H1 (cell line): Measurements from ENCODE around the gene SLC27A5.

Experiments
- CTCF ChIP-seq, 3 experiments: IDR thresholded peaks; 1 replicate in 2 of 3; 2 replicates in 1 of 3; pipeline versions ENCODE4 v1.5.1 to v1.6.1; 2011; ENCODE audit warnings: low read length in 3 of 3, mild to moderate bottlenecking in 3 of 3, inconsistent platforms in 2 of 3, low read depth in 1 of 3, moderate library complexity in 1 of 3; ENCODE audit not compliant: insufficient read depth in 1 of 3; ENCODE audit errors: control extremely low read depth in 1 of 3
- POLR2A ChIP-seq, 2 experiments: IDR thresholded peaks; 1 replicate in 1 of 2; 2 replicates in 1 of 2; pipeline ENCODE4 v1.6.1; 2011; ENCODE audit warnings: low read depth in 2 of 2, low read length in 2 of 2, mild to moderate bottlenecking in 2 of 2; ENCODE audit errors: control extremely low read depth in 1 of 2
- POLR2AphosphoS5 ChIP-seq: IDR thresholded peaks from 2 replicates; pipeline ENCODE4 v1.6.1; 2011; ENCODE audit warnings: low read depth, low read length
- TF ChIP-seq, protein P1 (sequence below): IDR thresholded peaks from 2 replicates; pipeline ENCODE4 v1.6.1; 2011; ENCODE audit warnings: low read depth, mild to moderate bottlenecking, low read length; ENCODE audit not compliant: insufficient read depth

DNA sequence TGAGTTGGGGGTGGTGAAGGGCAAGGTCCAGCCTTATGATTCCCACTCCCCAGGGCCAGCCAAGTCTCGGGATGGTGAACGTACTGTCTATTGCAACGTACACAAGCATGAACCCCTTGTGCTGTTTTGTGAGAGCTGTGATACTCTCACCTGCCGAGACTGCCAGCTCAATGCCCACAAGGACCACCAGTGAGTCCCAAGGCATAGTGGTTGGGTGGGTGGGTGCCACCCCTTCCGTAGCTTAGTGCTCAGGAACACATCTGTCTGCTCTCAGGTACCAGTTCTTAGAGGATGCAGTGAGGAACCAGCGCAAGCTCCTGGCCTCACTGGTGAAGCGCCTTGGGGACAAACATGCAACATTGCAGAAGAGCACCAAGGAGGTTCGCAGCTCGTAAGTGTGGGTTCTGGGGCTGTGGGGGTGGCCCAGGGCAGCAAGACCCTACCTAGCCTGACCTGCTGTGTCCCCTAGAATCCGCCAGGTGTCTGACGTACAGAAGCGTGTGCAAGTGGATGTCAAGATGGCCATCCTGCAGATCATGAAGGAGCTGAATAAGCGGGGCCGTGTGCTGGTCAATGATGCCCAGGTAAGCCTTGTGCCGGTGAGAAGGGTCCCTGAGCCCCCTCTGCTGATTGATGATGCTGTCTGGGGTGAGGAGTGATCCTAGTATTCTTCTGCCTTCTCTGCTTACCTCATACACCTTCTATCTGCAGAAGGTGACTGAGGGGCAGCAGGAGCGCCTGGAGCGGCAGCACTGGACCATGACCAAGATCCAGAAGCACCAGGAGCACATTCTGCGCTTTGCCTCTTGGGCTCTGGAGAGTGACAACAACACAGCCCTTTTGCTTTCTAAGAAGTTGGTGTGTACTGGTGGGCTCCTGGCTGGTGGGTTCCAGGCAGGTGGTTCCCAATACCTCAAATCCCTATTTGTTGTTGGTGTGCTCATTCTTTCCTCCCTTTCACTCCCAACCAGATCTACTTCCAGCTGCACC lies 35.8 kb upstream of the SLC27A5 start:
- TF ChIP-seq POLR2A (IDR thresholded peaks at IDR 0.05; ENCODE audit: control extremely low read depth in 1 of 2, low read depth in 2 of 2, low read length in 2 of 2) (peak; percentile 43 to 64; a peak in 2 of 3 replicates), CTCF (IDR thresholded peaks at IDR 0.05; ENCODE audit: control extremely low read depth in 1 of 3, insufficient read depth in 1 of 3, low read depth in 1 of 3, low read length in 3 of 3) (no peak), POLR2AphosphoS5 (peak; percentile 83)
- TF ChIP-seq, protein P1, sequence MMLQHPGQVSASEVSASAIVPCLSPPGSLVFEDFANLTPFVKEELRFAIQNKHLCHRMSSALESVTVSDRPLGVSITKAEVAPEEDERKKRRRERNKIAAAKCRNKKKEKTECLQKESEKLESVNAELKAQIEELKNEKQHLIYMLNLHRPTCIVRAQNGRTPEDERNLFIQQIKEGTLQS: no peak
